HG02973 (cell line): ENCODE data around the gene CALU.

ENCODE experiments used
- ATAC-seq: cut with Tn5 transposase; IDR thresholded peaks from one replicate; pipeline ENCODE4 v1.9.1; 2021; ENCODE audit warnings: moderate library complexity; ENCODE audit not compliant: unreplicated experiment

CALU gene

DNA sequence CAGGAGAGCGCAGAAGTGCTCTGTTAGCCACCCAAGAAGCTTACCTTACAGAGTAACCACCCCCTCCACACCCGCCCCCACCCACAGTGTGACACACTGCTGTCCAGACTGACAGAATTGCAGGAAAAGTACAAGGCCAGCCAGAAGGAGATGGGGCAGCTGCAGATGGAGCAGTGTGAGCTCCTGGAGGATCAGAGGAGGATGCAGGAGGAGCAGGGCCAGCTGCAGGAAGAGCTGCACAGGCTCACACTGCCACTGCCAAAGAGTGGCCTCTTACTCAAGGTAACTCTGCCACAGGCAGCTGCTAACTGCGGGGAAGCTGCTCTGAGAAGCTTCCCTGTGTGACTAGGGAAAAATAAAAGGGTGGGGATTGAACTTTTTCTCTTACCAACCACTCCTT is 70.2 kb downstream of the CALU start:
- no peak for ATAC-seq

DNA sequence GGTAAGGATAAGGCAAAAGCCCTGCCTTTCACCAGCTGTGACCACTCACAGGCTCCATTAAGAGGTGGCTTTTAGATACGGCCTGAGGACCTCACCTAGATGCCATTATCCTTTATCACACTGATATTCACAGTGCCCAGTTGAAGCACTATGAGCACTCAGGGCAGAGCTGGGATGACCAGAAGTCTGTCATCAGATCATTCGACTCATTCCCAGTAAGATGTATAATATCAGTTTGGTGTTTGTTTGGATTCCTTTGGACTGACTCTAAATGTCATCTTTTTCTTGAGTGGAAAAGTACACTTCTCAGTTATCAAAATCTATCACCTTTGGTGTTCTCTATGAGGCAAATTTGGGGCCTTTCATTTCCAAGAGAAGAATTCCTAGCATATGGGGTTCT is 71.3 kb downstream of the CALU start:
- no peak for ATAC-seq

DNA sequence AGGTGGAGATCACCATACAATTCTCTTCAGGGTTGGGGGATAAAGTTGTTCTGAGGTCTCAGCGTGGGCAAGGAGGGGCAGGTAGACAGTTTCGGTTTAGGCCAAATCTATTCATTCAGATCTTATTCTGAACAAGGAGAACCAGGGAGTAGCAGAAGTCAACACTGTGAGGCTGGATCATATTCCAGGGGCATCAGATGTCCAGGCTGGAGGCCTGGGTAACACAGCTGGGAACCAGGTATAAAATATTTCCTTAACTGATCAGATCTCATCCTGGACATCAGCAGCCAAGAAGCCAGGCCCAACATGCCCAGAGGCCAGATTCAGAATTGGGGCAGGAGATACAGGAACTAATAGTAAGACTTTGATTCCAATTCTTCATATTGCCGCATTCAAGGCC is 71.8 kb downstream of the CALU start:
- ATAC-seq = no peak

DNA sequence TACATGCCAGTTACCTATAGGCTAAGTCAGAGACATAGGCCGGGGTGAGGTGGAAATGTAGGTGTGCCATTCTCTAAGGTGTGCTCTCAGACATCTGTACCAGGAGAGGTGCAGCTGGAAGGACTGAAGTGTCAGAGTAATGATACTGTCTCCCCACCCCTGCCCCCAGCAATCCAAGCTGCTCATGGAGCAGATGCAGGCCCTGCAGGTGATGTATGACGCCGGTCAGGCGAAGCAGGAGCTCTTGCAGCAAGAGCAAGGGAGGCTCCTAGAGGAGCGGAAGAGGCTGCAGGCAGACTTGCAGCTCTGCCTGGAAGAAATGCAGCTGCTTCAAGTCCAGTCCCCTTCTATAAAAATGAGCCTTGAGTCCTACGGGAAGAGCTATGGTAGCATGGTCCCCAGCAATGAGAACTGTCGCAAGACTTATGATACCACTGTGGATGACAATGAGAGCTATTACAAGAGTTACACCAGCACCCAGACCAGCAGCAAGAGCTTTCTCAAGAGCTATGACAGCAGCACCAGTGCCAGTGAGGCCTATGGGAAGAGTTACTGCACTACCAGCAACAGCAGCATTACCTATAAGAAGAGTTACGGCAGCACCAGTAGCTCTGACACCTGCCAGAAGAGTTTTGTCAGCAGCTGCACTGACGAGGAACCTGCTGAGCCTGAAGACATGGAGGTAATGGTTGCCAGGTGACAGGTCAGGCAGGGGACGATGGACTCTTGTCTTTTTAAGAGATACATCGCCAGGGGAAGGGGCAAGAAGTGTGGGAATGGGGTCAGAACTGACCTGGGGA is 72.7 kb downstream of the CALU start:
- no peak for ATAC-seq

DNA sequence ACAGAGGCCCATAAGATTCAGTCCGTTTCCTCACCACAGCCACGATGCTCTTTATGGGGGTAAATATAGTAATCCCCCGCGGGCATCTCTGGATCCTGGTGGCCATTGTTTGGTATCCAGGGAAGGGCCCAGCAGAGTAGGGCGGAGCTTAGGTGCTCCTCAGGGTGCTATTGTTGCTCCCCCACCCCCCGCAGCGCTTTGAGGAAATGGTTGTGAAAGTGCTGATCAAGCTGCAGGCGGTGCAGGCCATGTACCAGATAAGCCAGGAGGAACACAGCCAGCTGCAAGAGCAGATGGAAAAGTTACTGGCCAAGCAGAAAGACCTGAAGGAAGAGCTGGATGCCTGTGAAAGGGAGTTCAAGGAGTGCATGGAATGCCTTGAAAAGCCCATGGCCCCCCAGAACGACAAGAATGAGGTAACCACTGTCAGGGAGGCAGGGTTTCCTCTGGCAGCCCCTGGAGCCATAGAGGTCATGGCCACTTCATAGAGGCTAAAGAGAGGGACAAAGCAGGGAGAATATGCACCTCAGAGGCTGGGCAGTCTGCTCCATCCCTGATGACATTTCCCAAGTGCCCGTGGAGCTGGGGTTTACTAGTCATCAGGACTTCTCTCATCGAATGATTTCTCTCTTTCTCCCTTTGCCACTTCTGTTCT is 73.5 kb downstream of the CALU start:
- ATAC-seq = no peak

DNA sequence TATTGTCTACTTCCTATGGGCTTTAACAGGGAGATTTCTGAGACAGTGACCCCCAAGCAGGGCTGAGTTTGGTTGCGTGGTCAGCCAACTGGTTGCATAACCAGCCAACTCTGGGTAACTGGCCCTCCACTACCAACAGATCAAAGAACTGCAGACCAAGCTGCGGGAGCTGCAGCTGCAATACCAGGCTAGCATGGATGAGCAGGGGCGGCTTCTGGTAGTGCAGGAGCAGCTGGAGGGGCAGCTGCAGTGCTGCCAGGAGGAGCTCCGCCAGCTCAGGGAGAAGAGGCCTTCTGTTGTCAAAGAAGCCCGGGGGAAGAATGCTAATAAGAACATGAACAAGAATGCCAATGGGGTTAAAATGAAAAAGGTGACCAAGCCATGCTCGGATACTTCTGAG is 75.3 kb downstream of the CALU start:
- no peak for ATAC-seq

DNA sequence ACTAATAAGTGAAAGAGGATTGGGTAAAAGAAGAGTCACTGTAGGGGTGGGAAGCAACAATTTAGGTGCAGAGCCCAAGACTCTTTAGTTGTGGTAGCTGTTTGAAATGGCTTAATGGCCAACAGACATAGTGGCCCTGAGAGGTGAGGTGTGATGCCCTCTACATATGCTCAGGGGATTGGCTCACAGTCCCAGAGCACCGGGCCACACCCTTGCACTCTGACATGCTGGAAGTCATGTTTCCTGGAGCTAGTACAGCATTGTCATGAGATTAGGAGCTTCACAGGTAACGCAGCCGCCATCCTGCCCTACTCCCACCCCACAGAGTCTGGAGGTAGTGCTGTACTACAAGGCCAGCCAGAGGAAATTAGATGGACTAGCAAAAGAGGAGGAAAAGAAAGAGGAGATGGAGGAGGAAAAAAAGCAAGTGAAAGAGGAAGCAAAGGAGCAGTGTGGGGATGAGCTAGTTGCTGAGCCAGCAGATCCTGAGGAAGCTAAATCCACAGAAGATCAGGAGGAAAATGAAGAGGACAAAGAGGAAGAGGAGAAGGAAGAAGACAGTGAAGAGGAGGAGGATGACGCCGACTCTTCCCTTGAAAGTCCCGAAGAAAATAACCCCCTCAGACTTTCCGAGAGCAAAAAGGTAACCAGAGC is 76.3 kb downstream of the CALU start:
- no peak for ATAC-seq

DNA sequence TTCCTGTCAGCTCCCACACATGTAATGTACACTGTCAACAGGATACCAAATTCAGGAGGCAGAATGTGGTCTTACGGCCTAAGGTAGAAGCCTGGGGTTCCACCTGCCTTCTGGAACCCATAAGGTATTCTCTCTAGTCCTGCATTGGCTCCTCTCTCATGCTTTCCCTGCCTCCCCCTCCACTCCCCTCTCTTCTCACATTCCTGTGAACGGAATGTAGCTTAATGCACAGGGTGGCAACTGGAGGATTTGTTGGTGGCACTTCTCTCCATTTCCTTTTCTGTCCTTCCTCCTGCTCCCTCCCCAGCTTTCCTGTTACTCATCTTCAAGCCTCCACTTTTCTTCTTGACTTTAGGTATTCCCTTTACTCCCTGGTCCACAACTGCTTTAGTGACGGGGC is 79.5 kb downstream of the CALU start:
- ATAC-seq = no peak
